Transverse colon (tissue), 3 donors: ENCODE measurements around the gene HSH2D.

Experiments used
- EP300 ChIP-seq: sonication (generic); formaldehyde crosslinking; IDR thresholded peaks from one replicate; pipeline ENCODE4 v1.6.1; 2017; ENCODE audit warnings: antibody characterized with exemption, low read depth
- POLR2A ChIP-seq: fragments of 450-650 bp; IDR thresholded peaks from one replicate; pipeline ENCODE4 v1.6.1; 2016; ENCODE audit warnings: antibody characterized with exemption, mild to moderate bottlenecking, moderate library complexity
- TF ChIP-seq, protein P1 (sequence below), 5 experiments: fragments of 200-600 bp in 3 of 5; fragments of 450-650 bp in 2 of 5; sonication (generic) in 3 of 5; IDR thresholded peaks; 1 replicate in 2 of 5; 2 replicates in 3 of 5; pipeline ENCODE4 v1.5.1; 2016 to 2017; ENCODE audit warnings: antibody characterized with exemption in 5 of 5, inconsistent platforms in 3 of 5, mild to moderate bottlenecking in 2 of 5, moderate library complexity in 1 of 5

DNA sequence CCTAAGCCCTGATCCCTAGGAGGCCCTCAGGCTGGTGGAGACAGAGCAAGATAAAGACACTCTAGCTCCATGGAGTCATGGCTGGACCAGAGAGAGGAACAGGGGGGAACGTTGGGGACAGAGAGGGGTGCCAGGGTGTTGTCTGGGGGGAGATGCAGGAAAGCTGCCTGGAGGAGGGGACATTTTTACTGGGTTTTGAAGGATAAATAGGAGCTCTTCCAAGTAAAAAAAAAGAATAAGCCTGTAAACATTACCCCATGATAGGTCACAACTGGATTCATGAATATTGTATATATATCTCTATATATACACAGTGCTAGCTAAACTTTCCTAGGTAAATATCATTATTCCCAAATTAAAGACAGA, 714 bp downstream of the HSH2D start:
- TF ChIP-seq EP300 = no peak
- TF ChIP-seq, protein P1, sequence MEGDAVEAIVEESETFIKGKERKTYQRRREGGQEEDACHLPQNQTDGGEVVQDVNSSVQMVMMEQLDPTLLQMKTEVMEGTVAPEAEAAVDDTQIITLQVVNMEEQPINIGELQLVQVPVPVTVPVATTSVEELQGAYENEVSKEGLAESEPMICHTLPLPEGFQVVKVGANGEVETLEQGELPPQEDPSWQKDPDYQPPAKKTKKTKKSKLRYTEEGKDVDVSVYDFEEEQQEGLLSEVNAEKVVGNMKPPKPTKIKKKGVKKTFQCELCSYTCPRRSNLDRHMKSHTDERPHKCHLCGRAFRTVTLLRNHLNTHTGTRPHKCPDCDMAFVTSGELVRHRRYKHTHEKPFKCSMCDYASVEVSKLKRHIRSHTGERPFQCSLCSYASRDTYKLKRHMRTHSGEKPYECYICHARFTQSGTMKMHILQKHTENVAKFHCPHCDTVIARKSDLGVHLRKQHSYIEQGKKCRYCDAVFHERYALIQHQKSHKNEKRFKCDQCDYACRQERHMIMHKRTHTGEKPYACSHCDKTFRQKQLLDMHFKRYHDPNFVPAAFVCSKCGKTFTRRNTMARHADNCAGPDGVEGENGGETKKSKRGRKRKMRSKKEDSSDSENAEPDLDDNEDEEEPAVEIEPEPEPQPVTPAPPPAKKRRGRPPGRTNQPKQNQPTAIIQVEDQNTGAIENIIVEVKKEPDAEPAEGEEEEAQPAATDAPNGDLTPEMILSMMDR (IDR thresholded peaks at IDR 0.05) = no peak
- TF ChIP-seq POLR2A = no peak
